ENCODE results near the gene ARHGAP28.

The ARHGAP28 gene

DNA sequence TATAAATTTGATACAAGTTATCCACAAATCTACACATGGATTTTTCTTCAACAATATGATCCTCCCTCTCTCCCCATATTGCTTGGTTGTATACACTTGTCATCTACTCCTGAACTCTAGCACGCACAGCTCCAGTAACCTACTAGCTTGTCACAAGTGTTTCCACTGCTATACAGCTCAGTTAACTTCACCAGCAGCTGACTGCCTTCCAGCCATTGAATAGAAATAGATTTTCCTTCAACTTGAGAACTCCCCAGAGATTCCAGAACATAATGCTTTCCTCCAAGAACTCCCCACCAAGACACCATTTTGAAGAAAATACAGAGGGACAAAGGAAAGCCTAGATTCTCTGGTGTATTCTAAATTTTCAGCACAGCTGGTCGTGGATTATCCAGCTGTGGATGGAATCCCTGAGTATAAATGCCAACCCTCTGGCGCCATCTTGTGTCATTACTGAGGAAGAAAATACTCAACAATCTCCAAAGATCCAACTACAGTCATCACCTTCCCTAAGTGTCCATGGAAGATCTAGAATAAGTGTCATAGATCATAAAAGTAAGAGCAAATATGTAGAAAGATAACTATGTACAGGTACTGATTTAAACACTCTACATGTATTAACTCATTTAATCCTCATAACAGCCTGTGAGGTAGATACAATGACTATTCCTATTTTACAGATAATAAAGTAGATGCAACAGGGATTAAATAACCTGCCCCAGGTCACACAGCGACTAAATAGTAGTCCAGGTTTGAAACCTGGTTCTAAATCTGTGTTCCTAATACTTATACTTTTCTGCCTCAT lies 156.7 kb downstream of the ARHGAP28 start:
- Mint-ChIP-seq H3K27me3 (ENCODE audit: low read depth, poor library complexity) (no peaks in the 10 kb centered on the region), H3K27ac (no peak overlapping the region), H3K4me1 (peaks cover 23% of the 10 kb centered on the region), H3K9me3 (peaks cover 4% of the 10 kb centered on the region), H3K4me3 (no peak overlapping the region), H3K36me3 (ENCODE audit: low read depth) (peaks cover 61% of the 10 kb centered on the region)
- TF ChIP-seq, protein P1, sequence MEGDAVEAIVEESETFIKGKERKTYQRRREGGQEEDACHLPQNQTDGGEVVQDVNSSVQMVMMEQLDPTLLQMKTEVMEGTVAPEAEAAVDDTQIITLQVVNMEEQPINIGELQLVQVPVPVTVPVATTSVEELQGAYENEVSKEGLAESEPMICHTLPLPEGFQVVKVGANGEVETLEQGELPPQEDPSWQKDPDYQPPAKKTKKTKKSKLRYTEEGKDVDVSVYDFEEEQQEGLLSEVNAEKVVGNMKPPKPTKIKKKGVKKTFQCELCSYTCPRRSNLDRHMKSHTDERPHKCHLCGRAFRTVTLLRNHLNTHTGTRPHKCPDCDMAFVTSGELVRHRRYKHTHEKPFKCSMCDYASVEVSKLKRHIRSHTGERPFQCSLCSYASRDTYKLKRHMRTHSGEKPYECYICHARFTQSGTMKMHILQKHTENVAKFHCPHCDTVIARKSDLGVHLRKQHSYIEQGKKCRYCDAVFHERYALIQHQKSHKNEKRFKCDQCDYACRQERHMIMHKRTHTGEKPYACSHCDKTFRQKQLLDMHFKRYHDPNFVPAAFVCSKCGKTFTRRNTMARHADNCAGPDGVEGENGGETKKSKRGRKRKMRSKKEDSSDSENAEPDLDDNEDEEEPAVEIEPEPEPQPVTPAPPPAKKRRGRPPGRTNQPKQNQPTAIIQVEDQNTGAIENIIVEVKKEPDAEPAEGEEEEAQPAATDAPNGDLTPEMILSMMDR (IDR thresholded peaks at IDR 0.05), result peak; percentile 76
- peak; percentile 65 for DNase-seq

DNA sequence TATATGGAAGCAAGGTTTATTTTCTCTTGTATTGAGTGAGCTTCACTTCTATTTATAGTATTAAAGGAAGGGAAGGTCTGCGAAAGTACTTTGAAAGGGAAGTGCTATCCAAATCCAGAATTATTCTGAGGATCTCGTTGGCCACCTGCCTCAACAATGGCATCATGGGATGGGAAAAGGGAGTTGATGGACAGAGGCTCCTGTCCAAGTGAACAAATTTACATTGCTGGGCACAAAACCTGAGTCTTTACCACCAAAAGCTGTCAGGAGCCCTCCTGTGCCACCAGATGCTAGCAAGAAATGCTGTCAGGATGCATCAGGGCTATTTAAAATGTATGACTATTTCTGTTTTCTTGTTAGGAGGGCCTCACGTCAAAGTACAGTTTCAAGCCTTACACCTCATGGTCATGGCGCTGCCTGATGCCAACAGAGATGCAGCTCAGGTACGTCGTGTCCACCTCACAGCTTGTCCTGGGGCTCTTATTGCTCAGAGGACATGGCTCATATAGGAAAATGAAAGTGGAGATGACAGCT lies 157.3 kb downstream of the ARHGAP28 start:
- H3K36me3 Mint-ChIP-seq (ENCODE audit: low read depth), result peaks cover 61% of the 10 kb centered on the region
- TF ChIP-seq, protein P1 (IDR thresholded peaks at IDR 0.05), result no peak
- H3K4me3 Mint-ChIP-seq, result no peak overlapping the region
- DNase-seq, result no peak
- H3K27ac Mint-ChIP-seq, result no peak overlapping the region
- H3K4me1 Mint-ChIP-seq, result peaks cover 18% of the 10 kb centered on the region
- peaks cover 4% of the 10 kb centered on the region for H3K9me3 Mint-ChIP-seq
- H3K27me3 Mint-ChIP-seq (ENCODE audit: low read depth, poor library complexity), result no peaks in the 10 kb centered on the region

DNA sequence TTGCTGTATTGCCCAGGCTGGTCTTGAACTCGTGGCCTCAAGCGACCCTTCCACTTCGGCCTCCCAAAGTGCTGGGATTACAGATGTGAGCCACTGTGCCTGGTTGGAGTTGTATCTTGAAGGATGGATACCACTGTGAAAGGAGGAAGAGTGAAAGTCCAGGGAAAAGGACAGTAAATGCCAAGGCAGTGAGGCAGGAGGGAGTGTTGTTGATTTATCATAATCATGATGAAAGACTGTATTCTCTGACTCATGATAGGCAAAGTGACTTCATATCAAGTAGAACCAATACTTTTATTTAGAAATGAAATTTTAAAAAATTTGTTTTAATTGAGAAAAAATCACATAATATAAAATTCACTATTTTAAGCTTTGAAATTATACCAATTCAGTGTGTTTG lies 162.3 kb downstream of the ARHGAP28 start:
- TF ChIP-seq, protein P1 (IDR thresholded peaks at IDR 0.05), result no peak
- no peak for DNase-seq
- H3K27ac Mint-ChIP-seq, result no peak overlapping the region
- H3K36me3 Mint-ChIP-seq (ENCODE audit: low read depth), result peaks cover 66% of the 10 kb centered on the region
- no peaks in the 10 kb centered on the region for H3K9me3 Mint-ChIP-seq
- no peaks in the 10 kb centered on the region for H3K4me1 Mint-ChIP-seq
- H3K27me3 Mint-ChIP-seq (ENCODE audit: low read depth, poor library complexity), result no peaks in the 10 kb centered on the region
- H3K4me3 Mint-ChIP-seq, result no peak overlapping the region

DNA sequence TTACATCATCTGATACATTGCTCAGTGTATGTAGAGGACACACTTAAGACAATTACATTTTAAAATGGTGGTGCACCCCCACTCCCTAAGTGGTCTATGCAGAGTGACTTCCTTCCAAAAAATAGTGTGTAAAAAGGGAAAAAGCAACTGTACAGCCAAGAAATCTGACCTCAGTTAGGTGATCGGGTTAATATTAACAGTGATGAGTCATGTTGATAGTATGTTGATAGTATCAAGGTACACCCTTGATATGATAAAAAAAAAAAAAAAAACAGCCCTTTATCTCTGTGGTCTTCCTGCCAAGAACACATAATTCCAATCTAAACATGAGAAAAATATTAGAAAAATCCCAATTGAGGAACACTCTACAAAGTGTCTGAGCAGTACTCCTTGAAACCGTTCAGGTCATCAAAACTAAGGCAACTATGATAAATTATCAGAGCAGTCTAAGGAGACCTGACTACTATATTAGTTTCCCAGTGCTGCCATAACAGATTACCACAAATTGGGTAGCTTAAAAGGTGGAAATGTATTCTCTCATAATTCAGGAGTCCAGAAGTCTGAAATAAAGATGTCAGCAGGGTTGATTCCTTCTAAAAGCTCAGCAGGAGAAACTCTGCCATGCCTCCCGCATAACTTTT lies 171.9 kb downstream of the ARHGAP28 start:
- no peak overlapping the region for H3K27ac Mint-ChIP-seq
- DNase-seq, result no peak
- H3K9me3 Mint-ChIP-seq, result peaks cover 33% of the 10 kb centered on the region
- no peaks in the 10 kb centered on the region for H3K27me3 Mint-ChIP-seq (ENCODE audit: low read depth, poor library complexity)
- peaks cover 7% of the 10 kb centered on the region for H3K4me1 Mint-ChIP-seq
- H3K36me3 Mint-ChIP-seq (ENCODE audit: low read depth), result peaks cover 81% of the 10 kb centered on the region
- no peak overlapping the region for H3K4me3 Mint-ChIP-seq
- TF ChIP-seq, protein P1 (IDR thresholded peaks at IDR 0.05), result no peak

DNA sequence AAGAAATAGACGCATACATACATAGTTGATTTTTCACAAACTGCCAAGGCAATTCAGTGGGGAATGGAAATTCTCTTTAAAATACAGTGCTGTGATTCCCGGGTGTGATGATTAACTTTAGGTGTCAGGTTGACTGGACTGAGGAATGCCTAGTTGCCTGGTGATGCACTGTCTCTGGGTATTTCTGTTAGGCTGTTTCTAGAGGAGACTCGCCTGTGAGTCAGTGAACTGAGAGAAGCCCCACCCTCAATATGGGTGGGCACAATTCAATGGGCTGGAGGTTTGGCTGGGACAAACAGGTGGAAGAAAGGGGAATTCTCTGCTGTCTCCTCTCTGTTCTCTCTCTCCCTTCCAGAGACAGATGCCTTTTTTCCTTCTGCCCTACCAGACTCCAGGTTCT lies 187.6 kb downstream of the ARHGAP28 start:
- Mint-ChIP-seq H3K27me3 (ENCODE audit: low read depth, poor library complexity) (no peaks in the 10 kb centered on the region), H3K36me3 (ENCODE audit: low read depth) (peaks cover 23% of the 10 kb centered on the region), H3K27ac (no peak overlapping the region)

More for the DNA sequence above, 187.6 kb downstream of the ARHGAP28 start:
- no peak for DNase-seq
- Mint-ChIP-seq H3K4me1 (peaks cover 5% of the 10 kb centered on the region), H3K4me3 (no peak overlapping the region), H3K9me3 (no peaks in the 10 kb centered on the region)
- TF ChIP-seq, protein P1 (IDR thresholded peaks at IDR 0.05), result no peak
